ENCODE results near the gene BNIP3. TPM values are rescaled to one million over a fixed set of nuclear protein-coding genes. Genes with fewer than 3 reads are reported as not detected.

Gene BNIP3, protein sequence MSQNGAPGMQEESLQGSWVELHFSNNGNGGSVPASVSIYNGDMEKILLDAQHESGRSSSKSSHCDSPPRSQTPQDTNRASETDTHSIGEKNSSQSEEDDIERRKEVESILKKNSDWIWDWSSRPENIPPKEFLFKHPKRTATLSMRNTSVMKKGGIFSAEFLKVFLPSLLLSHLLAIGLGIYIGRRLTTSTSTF
- 10 to 100 TPM in 11 of 12 donors, not detected in 1; 22.0 to 53.3 (median 44.9) TPM for polyA plus RNA-seq (ENCODE audit: insufficient read length in 12 of 12)
- long read RNA-seq, donor 1, transcript BNIP3-202 (5 exons, 3,066 nt) = minor isoform, 7 of 66 reads
- long read RNA-seq, donor 1, transcript BNIP3-201 (6 exons, 2,861 nt) = major isoform, 56 of 66 reads
- long read RNA-seq, donor 1, partial matches to known transcripts = 0 of 66 reads
- long read RNA-seq, donor 1, other reads (novel, unspliced or antisense) = 0 of 66 reads
- long read RNA-seq, donor 2, transcript BNIP3-201 (6 exons, 2,861 nt) = major isoform, 35 of 42 reads
- long read RNA-seq, donor 2, partial matches to known transcripts = 6 of 42 reads
- long read RNA-seq, donor 2, other reads (novel, unspliced or antisense) = 0 of 42 reads
- long read RNA-seq, donor 3, transcript BNIP3-201 (6 exons, 2,861 nt) = major isoform, 15 of 16 reads
- long read RNA-seq, donor 3, partial matches to known transcripts = 0 of 16 reads
- long read RNA-seq, donor 3, other reads (novel, unspliced or antisense) = 0 of 16 reads
- long read RNA-seq, donor 4, transcript BNIP3-201 (6 exons, 2,861 nt) = major isoform, 13 of 23 reads
- long read RNA-seq, donor 4, partial matches to known transcripts = 9 of 23 reads
- long read RNA-seq, donor 4, other reads (novel, unspliced or antisense) = 0 of 23 reads
- long read RNA-seq, donor 5 = 0 reads
- long read RNA-seq, donor 6, transcript BNIP3-201 (6 exons, 2,861 nt) = major isoform, 15 of 18 reads
- long read RNA-seq, donor 6, partial matches to known transcripts = 0 of 18 reads
- long read RNA-seq, donor 6, other reads (novel, unspliced or antisense) = 0 of 18 reads
- long read RNA-seq, donor 7, transcript BNIP3-201 (6 exons, 2,861 nt) = major isoform, 9 of 11 reads
- long read RNA-seq, donor 7, partial matches to known transcripts = 0 of 11 reads
- long read RNA-seq, donor 7, other reads (novel, unspliced or antisense) = 0 of 11 reads
- long read RNA-seq, donor 8, transcript BNIP3-201 (6 exons, 2,861 nt) = major isoform, 30 of 31 reads
- long read RNA-seq, donor 8, partial matches to known transcripts = 0 of 31 reads
- long read RNA-seq, donor 8, other reads (novel, unspliced or antisense) = 0 of 31 reads
- long read RNA-seq, donor 9, transcript BNIP3-201 (6 exons, 2,861 nt) = major isoform, 21 of 23 reads
- long read RNA-seq, donor 9, partial matches to known transcripts = 0 of 23 reads
- long read RNA-seq, donor 9, other reads (novel, unspliced or antisense) = 0 of 23 reads
- long read RNA-seq, donor 10, transcript BNIP3-201 (6 exons, 2,861 nt) = major isoform, 42 of 46 reads
- long read RNA-seq, donor 10, partial matches to known transcripts = 0 of 46 reads
- long read RNA-seq, donor 10, other reads (novel, unspliced or antisense) = 0 of 46 reads
- long read RNA-seq, donor 11, transcript BNIP3-201 (6 exons, 2,861 nt) = major isoform, 41 of 45 reads
- long read RNA-seq, donor 11, partial matches to known transcripts = 0 of 45 reads
- long read RNA-seq, donor 11, other reads (novel, unspliced or antisense) = 0 of 45 reads

DNA sequence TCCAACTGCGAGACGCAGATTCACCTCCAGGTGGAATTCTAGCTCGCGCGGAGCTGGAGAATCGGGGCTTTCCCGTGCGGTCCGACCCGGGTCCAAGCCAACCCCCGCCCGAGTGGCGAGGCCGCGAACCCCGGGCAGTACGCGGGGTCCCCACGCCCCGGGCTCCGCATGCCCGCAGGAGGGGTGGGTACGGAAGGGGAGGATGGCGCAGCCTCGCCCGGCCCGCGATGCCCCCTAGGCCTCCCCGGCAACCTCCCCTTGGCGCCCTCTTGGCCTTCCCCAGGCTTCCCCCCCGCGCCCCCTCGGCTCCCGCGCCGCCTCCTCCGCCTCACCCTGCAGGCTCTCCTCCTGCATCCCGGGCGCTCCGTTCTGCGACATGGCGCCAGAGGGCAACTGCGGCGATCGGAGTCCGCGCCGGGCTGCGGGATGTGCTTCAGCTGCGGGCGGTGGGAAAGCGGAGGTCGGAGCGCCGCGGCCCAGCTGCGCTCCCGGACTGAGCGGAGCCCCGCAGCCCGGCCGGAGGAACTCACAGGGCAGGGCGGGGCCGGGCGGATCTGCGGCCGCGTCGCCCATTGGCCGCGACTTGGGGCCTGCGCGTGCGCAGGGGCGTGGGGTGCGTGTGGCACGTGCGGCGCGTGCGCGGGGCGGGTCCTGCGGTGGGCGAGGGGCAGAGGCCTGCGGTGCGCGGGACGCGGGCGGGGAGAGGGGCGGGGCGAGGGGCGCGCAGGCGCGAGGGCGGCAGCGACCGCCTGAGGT, at the start of gene BNIP3:
Gene BNIP3 (minus strand): TSS at position 495 of the 756 bp plus-strand sequence. CDS start 117 bp downstream, at position 378.
- DNase-seq = peak; percentile 94

DNA sequence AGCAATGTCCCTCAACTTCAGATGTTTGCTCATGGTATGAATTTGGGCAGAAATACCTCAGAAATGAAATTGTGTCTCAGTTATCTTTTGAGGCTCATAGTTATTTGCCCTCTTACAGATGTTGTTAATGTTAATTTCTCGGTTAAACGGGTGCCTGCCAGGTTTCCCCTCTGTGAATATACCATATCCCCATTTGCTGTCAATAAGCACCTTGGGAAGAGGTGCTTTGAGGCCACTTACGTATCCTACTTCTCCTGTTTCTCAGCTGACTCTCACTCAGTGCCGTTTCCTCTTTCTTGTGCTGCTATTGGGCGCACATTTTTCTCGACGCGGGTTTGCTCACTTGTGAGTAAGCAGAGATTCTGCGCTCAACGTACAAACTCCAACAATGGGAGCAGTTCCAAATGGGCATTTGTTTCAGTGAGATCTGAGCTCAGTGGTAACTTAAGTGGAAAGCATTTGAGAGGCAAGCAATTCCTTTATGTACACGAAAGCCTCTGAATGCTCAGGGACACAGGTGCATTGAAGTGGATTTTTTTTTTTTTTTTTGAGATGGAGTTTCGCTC, 49.3 kb upstream of the BNIP3 start:
- no peak for DNase-seq

DNA sequence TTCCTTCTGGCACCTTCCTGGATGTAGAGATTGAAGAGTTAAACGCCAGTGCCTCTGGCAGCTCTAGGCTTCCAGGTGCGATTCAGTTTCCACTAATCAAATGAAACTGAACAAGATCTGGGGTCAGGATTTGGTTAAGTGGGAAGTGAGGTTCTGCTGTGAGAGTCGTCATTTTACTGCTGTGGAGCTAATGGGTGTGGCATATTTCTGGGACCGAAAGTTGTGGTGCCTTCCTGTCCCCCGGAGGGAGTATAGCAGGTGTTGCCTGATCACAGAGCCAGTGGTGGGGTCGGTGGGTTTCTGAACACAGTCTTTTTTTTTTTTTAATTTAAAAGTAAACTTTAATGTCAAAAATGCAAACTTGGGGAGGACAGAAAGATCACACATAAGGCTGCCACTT, 47.0 kb upstream of the BNIP3 start:
- DNase-seq = no peak

DNA sequence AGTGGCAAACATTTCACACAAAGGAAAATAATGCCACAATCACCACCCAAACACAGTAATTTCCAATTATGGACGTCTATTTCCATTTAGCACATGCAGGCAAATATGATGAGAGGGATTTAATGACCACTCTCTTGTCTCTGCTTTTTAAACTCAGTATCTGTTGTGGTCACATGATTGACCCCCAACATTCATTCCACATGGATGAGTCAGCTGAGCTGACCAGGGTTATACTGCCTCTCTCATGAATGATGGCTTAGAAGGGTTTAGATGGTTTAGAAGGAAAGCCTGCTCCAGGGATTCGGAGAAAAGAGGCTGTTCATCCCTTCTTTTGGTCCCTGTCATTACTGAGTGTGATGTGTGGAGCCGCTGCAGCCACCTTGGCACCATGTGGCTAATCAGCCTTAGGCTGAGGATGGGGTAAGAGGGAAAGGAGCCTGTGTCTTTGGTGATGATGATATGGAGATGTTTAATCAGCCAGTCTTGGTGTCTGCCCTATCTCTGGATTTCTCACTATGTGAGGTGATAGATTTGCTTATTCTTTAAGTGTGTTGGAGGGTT, 45.8 kb upstream of the BNIP3 start:
- DNase-seq = no peak

DNA sequence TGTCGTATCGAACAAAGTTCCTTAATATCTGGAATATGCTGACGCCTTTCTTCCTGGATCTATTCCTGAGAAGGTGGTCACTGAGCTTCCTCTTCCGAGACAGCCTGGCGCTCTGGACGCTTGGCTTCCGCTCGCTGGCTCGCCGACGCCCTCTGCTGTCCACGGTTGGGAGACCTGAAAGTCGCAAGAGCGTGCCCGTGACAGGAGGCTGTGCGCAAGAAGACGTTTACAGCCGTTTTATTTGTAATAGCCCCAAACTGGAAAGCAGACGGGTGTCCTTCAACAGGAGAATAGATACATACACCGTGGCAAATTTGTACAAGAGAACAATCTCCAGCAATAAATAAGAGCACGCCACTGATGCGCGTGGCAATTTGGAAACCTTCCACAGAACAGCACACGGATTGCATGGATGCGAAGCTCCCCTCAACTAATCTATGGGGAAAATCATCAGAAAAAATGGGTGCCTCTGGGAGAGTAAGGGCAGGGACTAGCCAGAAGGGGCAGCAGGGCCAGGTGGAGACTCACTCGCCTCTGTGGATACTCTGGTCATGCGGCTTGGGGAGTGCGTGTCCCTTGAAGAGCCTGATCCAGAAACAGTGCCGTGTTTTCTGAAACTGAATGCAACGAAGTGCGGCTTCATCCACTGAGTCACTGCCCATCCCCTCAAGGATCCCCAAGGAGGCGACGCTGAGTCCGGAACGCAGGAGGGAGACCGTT, 41.5 kb upstream of the BNIP3 start:
- DNase-seq = peak; percentile 70

DNA sequence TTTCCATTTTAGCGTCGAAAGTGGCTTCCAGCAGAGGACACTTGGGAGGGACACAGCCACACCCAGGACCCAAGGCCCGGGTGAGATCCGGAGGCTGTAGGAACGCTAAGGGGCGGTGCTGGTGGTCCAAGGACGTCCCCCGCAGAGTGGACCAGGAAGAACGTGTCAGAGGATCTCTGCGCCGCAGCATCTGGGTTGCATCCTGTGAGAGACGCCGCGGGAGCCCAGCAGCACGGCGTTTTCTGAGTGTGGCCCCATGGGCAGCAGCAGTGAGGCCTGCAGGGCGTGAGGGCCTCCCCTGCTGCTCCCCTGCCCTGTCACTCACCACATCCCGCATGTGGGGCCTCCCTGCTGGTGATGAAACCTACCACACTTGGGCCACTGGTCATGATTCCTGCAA, 40.5 kb upstream of the BNIP3 start:
- no peak for DNase-seq

DNA sequence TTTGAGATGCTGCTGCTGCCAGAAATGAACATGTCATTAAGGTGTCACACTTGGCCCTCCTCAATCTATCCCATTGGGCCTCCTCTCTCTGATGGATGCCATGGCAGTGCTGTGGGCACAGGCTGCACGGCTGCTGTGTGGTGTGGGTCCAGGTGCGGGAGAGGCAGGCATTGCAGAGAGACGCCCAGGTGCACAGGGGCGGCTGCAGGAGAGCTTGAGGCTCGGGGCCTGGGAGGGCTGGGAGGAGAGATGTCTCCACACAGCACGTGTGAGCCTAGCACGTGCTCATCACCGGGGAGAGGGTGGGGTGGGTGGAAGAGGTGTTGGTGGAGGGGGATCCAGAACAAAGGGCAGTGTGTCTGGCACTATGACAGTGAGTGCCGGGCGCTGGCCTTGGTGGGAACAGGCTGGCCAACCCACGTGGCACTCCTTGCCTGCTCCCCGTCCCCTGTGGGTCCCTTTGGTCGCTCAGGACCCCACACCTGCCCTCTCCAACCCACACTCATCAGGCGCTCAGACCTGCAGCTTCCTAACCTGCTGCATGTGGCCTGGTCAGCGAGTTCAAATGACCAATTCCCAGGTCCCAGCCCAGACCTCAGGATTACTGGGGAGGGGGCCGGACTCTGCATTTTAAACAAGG, 39.9 kb upstream of the BNIP3 start:
- DNase-seq = no peak

DNA sequence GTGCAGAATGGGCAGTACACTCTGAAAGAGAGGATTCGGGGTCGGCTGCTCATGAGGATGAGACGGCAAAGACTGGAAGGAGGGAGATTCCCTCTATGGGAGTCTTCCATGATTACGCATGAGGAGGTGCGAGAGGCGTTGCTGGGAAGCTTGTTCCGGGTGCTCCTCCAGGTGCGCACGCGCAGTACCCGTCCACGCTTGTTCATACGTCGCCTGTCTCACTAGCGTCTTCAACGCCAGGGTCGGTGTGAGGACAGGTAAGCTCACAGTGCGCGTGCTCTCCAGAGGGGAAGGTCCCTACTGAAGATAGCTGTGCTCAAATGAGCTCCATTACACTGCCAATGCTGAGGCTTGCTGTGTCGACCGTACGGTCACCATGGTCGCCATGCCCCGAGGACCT, 39.3 kb upstream of the BNIP3 start:
- no peak for DNase-seq

DNA sequence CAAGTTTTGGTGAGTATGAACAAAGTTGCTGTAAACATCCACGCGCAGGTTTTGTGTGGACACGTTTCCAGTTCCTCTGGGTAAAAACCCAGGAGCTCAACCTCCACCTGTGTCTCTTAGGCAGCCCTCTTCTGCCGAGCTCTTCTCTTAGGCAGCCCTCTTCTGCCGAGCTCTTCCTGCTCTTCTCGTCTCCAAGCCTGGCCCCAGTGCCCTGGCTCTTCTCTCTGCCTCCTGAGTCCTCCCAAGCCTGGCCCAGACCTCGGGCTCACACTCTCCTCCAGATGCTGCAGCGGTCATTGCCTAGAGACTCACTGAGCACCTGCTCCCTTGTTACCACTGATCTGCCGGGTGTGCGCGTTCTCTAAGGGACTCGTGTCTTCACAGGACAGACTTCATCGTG, 38.7 kb upstream of the BNIP3 start:
- no peak for DNase-seq

DNA sequence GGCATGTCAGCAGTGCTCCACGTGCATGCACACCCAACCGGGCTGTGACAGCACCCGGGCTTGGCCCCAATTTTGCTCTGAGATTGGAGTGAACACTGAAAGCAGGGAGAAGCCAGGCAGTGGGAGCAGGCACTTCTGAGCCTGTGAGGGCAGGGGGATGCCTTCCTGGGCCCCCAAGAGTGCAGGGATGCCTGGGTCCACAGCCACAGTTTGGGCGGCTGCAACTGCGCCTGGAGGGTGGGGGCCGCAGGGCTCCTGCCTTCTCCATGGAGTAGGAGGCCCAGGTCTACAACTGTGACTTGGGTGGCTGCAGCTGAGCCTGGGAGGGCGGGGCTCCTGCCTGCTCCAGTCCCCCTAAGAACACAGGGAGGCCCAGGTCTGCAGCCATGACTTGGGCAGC, 37.6 kb upstream of the BNIP3 start:
- DNase-seq = no peak

DNA sequence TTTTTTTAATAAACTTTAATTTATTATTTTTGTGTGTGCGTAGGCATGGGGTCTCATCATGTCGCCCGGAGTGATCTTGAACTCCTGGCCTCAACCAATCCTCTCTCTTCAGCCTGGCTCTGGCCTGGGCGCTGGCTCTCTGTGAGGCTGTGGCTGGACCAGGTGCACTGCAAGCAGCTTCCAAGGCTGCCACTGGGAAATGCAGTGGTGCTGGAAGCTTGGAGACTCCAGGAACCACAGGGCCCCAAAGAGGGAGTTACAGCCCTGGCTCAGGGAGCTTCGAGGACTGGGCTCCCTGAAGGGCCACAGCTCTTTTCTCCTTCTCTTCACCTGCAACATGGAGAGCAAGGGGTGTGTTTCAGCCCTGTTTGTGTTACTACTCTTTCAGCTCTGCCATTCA, 36.7 kb upstream of the BNIP3 start:
- DNase-seq = no peak

DNA sequence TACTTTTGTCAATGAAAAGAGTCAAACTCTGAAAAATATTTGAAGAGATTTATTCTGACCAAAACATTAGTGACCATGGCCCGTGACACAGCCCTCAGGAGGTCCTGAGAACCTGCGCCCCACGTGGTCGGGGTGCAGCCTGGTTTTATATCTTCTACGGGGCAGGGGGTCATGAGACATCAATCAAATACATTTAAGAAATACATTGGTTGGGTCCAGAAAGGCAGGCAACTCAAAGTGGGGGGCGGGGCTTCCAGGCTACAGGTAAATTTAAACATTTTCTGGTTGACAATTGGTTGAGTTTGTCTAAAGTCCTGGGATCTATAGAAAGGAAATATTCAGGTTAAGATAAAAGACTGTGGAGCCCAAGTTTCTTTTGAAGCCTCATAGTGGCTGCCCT, 34.8 kb upstream of the BNIP3 start:
- DNase-seq = no peak

DNA sequence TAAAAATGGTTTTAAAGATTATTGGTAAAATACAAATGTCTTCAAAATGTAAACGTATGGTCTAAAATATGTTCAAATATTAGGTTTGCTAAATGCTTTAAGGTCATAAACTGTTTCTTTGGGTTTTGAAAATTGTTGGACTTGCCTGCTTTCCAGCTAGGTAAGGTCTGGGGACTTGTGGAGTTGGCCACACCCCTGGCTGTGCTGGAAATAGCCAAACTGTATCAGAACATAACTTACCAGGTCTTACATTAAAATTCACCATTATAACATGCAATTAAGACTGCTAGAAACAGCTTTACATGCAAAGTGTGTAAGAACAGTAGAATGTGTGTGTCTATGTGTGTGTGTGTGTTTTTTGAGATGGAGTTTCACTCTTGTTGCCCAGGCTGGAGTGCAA, 29.7 kb upstream of the BNIP3 start:
- no peak for DNase-seq

DNA sequence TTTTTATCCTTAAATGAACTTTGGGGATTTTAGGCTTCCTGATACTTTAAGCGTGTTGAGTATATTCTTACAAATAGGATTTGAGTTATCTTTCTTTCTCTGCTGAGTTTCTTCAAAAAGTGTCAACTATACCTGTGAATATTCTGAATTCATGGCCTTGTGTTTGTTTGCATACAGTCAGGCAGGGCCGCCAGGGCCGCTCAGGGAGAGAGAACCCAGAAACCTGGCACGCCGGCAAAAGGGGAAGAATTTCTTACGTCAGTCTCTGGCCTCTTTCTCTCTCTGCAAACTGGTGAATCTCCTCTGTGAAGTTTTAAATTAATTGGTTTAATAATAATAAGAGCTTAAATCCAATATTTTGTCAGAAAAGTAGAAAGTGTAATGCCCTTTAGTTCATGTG, 29.3 kb upstream of the BNIP3 start:
- no peak for DNase-seq

DNA sequence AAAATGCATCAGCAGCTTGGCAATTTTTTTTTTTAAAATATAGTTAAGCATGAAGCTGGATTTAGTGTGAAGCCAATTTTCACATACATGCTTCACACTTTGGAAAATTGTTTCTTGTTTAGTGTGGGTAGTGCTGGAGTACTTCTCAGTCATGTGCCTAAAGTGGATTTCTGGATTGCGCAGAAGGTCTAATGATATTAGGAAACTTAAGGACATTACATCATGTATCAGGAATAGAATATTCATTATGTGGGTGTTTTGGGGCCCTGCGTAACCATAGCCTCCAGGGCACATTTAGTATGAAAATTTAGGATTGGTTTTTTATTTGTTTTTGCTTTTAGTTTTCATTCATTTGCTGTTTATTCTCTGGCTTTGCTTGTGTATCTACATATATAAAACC, 28.8 kb upstream of the BNIP3 start:
- DNase-seq = no peak

DNA sequence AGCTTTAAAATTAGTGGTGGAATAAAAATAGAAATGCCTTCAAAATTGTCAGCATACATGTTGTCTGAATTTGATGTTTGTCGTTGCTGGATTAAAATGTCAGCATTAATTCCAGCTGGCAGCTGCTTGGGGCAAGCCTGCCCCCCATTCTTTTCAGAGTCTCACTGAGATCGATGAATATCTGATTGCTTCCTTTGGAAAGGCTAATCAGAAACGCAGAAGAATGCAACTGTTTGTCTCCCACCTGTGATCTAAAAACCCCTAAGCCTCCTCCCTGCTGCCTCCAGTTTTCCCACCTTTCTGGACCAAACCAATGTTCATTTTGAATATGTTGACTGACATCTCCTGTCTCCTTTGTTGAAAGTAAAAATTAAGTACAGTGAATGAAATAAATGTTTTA, 27.9 kb upstream of the BNIP3 start:
- no peak for DNase-seq

DNA sequence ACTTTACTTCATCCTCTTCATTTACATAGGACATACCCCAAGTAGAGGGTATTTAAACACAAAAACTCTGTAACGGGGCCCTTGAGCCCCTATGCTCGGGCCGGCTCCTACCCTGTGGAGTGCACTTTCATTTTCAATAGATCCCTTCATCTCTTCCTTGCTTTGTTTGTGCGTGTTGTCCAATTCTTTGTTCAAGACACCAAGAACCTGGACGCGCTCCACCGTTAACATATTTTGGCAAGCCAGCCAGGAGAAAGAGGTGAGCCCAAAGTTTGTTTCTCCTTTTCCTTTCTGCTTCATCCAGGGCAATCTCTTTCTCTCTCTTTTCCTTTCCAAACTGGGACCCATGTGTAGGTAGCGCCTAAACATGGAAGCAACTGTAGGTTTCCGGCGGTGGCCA, 26.0 kb upstream of the BNIP3 start:
- no peak for DNase-seq

DNA sequence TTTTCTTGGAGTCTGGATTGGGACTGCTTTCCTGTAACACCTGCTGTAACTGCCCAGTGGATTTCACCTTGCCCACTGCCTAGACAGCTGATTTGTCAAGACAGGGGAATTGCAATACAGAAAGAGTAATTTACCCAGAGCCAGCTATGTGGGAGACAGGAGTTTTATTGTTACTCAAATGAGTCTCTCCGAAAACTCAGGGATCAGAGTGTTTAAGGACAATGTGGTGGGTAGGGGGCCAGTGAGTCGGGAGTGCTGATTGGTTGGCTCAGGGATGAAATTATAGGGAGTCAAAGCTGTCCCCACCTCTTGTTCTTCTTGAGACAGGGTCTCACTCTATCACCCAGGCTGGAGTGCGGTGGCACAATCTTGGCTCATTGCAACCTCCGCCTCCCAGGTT, 25.2 kb upstream of the BNIP3 start:
- no peak for DNase-seq

DNA sequence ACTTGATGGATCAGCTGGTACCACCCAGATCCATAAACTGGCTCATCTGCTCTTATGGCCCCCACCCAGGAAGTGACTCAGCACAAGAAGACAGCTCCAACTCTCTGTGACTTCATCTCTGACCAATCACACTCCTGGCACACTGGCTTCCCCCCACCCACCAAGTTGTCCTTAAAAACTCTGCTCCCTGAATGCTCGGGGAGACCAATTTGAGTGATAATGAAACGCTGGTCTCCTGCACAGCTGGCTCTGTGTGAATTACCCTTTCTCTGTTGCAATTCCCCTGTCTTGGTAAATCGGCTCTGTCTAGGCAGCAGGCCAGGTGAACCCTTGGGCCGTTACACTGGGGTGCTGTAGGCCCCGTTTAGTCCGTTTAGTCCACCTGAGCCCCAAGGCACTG, 23.4 kb upstream of the BNIP3 start:
- DNase-seq = no peak
